Posterior vena cava (tissue), 2 donors: ENCODE results near the gene ARHGEF37. TPM values are rescaled to one million over a fixed set of nuclear protein-coding genes. Genes with fewer than 3 reads are reported as not detected.
"Not testable (repeated sequence)": the region's sequence is repeated elsewhere in the genome, so short reads cannot be mapped to it uniquely, and the experiment has no call there.

Experiments used
- DNase-seq: peaks from one replicate; pipeline ENCODE4 v3.0.0-alpha.2; 2020; ENCODE audit warnings: low spot score
- intact Hi-C, 2 donors: fragments of 100-400 bp; cut with DNase I; formaldehyde crosslinking; loops; one replicate each; pipeline versions ENCODE4 v1.14.1 to v1.14.2; 2022 to 2023
- long read RNA-seq, 2 donors: library from polyadenylated mRNA; unstranded; transcript quantifications; one replicate each; pipeline ENCODE4 v2.0.0, GENCODE V29; 2020 to 2021
- total RNA-seq, 2 donors: library from RNA; stranded (reverse); fragmentation: NEBNext Ultra II Directional; extraction: Animal tissue kit (Norgen Biotek cat#: 25700); gene quantifications; one replicate each; pipeline ENCODE4 v1.2.1, GENCODE V29; 2021
- donor health status: DM: yes; HTN: yes; CAD: no.
- donor health status: DM: yes; HTN: yes; CAD: no.

Gene ARHGEF37
- total RNA-seq: 10 to 100 TPM; 10.7 to 11.0 TPM
- long read RNA-seq, donor 1, full-length matches to known transcripts: 4 of 12 reads
- long read RNA-seq, donor 1, partial matches to known transcripts: 1 of 12 reads
- long read RNA-seq, donor 1, other reads (novel, unspliced or antisense): 7 of 12 reads
- long read RNA-seq, donor 2, partial matches to known transcripts: 1 of 4 reads
- long read RNA-seq, donor 2, other reads (novel, unspliced or antisense): 3 of 4 reads

DNA sequence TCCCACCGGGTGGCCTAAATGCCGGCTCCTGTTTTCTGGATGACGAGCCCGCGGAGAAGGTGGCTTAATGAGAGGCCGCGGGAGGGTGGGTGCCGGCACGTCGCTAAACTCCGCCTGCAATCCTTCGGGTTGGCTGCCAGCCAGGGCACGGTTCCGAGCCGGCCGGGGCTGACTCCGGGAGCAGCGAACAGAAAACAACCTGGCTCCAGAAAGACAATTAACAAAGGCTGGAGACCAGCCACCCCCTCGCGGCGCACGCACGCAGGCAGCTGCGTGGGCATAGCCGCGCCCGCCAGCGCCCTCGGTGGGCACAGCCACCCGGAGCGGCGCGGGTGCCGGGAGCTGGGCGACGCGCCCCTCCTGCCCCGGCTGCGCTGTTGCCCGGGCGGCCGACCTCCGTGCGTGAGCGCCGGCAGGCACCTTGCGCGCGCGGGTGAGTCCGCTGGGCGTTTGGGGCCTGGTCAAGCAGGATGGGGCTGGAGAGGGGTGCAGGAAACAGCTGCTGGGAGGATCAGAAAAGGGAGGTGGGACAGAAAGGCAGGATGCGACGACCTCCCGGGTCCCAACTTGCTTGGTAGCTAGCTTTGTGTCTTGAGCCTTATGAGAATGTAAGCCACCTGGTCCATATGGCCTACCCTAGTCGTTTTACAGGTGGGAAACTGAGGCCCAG is at the start of gene ARHGEF37:
TSS of gene ARHGEF37 (plus strand) at position 307 of the 670 bp plus-strand sequence. CDS start 16,272 bp downstream, outside the sequence.
- peak; percentile 95 for DNase-seq
- intact Hi-C loops: no loop called here

GRCh38 chr5:149532413-149532812 is 48.9 kb upstream of the ARHGEF37 start:
- intact Hi-C loops: no loop called here
- no peak for DNase-seq

DNA sequence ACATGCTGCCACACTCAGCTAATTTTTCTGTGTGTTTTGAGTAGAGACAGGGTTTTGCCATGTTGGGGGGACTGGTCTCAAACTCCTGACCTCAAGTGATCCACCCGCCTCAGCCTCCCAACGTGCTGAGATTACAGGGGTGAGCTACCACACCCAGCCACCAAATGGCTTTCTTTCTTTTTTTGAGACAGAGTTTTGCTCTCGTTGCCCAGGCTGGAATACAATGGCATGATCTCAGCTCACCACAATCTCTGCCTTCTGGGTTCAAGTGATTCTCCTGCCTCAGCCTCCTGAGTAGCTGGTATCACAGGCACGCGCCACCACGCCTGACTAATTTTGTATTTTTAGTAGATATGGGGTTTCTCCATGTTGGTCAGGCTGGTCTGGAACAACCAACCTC is 45.5 kb upstream of the ARHGEF37 start:
- intact Hi-C loops, DNase-seq: not testable (repeated sequence)

DNA sequence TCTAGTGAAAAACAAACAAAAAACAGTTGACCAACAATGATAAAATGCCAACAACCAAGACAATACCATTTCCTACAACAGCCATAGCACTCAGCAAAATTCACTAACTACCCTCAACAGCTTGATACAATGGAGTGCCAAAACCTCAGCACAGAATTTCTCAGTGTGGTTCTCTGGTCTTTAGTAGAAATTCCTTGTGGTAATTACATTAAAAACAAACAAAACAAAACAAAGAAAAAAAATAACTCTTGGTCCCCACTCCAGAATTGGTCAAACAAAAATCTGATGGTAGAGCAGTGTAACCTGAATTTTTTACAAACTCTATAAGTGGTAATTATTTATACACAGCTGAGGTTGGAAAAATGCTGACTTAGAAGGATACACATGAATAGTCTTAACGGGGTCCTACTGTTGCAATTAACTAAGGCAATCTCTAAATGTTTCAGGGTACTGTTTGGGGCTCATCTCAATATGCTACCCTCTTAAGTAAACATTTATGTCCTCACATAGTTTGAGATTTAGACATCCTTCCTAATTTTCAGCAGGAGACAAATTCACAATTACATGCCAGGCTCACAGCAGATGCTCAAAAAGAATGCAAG is 43.8 kb upstream of the ARHGEF37 start:
- no peak for DNase-seq
- intact Hi-C loops: no loop called here

DNA sequence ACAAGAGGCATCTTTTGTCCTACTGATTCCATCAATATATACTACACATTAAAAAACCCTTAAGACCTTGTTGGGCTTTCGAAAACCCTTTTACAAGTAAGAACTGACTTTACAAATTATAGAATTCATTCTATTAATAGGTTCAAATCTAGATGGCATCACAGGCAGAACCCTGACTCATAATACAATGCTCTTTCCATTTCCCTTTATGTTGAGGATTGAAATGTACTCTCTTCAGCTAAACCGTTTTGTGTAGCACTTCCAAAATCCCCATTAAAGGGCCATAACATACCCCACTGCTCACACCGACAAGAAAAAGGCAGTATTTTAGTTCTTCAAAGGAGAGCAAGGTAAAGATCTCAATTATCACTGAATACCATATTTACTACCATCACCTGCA is 41.2 kb upstream of the ARHGEF37 start:
- DNase-seq: no peak
- intact Hi-C loops: no loop called here

DNA sequence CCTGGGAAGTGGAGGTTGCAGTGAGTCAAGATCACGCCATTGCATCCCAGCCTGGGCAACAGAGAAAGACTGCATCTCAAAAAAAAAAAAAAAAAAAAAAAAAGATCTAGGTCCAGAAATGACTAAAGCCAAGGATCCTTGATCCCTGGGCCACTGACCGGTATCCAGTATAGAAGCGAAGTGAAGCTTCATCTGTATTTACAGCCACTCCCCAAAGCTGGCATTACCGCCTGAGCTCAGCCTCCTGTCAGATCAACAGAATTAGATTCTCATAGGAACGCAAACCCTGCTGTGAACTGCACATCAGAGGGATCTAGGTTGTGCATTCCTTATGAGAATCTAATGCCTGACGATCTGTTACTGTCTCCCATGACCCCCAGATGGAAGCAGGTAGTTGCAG is 39.4 kb upstream of the ARHGEF37 start:
- DNase-seq: no peak
- intact Hi-C loops: no loop called here

GRCh38 chr5:149543361-149544027 is 37.8 kb upstream of the ARHGEF37 start:
- intact Hi-C loops: no loop called here
- no peak for DNase-seq

- DNase-seq: no peak
- intact Hi-C loops: no loop called here
Measured at GRCh38 chr5:149544028-149544420, 37.3 kb upstream of the ARHGEF37 start.

DNA sequence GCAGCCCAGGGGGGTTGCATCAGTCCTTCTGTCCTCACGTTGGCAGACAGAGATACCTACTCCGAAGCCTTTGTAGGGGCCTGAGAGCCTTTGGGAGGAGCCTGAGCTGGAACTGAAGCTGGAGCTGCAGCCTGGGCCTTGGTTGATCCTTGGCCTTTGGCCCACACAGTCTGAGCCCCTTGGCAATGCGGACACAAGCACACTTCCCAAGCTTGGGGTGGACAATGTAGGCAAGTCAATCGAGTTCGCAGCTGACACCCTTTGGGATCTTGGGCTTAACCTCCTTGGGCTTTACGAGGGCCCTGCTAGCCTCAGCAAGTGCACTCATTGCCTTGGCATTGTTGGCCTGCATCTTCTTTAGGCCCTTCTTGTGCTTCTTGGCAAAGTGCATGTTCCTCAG is 36.0 kb upstream of the ARHGEF37 start:
- DNase-seq: no peak
- intact Hi-C loops: loop anchor here in 1 of 2 donors (5.0 kb wide), 1 partner anchor 38 kb away; no protein-coding TSS in a partner anchor

DNA sequence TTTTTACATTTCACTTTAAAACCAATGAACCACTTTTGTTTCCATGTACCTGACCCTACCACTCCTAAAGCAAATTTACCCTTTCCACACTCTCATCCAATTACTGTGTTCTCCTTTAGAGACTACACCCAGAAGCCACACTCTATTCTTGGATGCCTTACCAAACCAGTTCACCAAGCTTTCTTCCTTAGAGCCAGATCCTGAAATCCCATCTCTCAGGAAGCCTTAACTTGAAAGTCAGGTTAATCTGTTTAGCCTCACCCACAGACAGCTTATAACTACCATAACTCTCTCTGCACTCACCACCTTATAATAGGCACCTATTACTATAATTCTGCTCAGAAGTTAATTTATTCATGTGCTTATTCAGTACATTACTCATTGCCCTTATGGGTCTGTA is 34.3 kb upstream of the ARHGEF37 start:
- intact Hi-C loops: loop anchor here in 1 of 2 donors (5.0 kb wide), 1 partner anchor 40 kb away; no protein-coding TSS in a partner anchor
- no peak for DNase-seq

DNA sequence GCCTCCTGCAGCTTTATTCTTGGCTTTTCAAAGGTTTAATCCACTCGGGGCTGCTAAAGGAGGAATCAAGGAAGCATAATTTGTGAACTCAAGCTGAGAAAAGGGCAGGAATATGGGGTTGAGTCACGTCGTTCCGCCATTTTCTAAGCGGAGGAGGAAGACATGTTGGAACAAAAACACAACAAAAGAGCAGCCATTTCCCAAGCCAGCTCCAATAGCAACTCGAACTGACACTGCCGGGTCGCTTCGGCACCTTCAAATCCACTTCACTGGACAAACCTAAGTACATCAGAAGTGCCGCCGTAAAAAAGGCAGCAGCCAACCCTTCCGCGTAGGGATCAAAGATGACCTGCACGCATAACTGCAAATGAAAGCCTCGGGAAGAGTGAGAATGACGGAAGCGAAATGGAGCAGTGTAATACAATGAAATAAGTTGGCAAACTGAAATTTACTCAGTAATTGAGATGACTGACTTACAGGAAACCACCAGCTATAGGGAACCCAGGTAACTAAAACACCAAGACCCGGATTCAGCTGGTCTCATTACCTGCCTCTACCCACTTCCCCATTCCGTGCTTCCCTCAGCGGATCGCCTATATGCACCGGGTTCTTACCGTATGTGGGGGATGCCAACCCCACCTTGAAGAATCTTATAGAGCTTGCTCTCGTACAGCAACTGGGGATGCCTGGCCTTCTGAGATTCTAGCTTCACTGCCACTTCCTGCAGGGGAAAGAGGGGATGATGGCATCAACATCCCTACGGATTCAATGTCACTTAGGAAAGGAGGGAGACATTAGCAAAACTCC is 31.6 kb upstream of the ARHGEF37 start:
- DNase-seq: no peak
- intact Hi-C loops: loop anchor here (5.0 kb wide), 2 partner anchors 42 to 107 kb away; no protein-coding TSS in a partner anchor

- DNase-seq: no peak
- intact Hi-C loops: loop anchor here in 1 of 2 donors (5.0 kb wide), 1 partner anchor 108 kb away; no protein-coding TSS in a partner anchor
Measured at GRCh38 chr5:149550268-149550583, 31.1 kb upstream of the ARHGEF37 start.

DNA sequence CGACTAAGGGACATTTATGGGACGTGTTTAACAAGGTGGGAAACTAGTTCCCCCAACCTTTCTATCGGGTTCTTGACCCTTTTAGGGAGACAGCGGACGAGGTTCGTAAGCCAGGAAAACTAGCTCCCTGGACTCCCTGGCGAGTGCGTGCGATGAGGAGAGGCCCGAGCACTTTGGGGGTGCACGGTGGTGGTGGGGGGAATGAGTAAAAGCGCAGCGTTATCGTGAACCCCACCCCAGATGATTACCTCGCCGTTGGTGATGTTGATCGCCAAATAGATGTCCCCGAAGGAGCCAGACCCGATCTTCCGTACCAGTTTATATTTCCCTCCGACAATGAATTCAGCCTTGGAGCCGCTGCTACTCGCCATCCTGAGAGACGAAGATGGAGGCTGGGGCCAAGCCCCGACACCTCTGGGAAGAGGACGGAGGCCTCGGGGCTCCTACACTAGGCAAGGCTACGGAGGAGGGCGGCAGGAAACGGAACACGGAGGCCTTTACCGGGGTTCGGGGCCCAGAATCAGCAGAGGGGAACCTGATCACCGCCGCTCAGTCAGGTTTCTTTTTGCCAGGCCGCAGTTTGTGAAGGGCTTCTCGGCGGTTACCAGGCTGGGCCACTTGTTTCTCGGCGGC is 30.6 kb upstream of the ARHGEF37 start:
- no peak for DNase-seq
- intact Hi-C loops: loop anchor here in 1 of 2 donors (5.0 kb wide), 1 partner anchor 108 kb away; no protein-coding TSS in a partner anchor

DNA sequence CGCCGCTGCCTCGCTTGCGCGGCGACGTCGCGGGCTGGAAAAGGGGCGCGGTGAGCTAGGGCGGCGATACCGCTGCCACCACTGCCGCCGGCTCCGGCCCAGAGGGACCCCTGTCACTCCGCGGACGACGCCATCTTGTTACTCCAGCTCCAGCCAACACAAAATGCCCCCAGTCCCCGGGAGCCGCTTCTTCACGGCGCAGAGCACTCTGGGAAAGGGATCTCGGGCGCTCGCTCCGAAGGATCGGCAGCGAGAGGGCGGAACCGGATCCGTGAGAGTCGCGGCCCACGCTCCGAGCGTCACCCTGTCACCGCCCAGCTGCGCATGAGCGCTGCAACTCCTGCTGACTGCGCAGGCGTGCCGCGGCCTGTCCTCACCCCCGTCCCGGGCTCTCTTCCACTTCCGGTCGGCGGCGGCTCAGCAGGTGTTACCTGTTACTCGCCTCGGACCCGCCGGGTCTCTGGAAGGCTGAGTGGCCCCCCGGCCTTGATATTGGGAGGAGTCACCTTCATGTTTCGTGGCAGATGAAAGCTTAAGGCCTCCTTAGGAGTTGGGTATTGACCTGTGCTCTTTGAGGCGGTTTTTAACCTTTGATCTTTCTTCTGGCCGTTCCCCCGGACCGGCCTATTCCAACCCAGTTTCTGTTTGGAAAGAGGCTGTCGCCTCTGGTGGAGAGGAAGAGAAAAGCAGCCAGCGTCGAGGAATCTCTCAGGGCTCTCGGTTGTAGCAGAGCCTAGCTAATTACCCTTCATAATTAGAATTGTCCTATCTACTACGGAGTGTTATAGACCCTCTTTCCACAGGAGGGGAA is 29.9 kb upstream of the ARHGEF37 start, which contains the start of gene CSNK1A1:
TSS of gene CSNK1A1 (minus strand) at position 213 of the 811 bp plus-strand sequence. CDS start 475 bp downstream, outside the sequence.
- intact Hi-C loops: loop anchor here in 1 of 2 donors (5.0 kb wide), 1 partner anchor 109 kb away; no protein-coding TSS in a partner anchor
- DNase-seq: peak; percentile 100

GRCh38 chr5:149552038-149552494 is 29.2 kb upstream of the ARHGEF37 start:
- intact Hi-C loops: loop anchor here in 1 of 2 donors (5.0 kb wide), 1 partner anchor 110 kb away; no protein-coding TSS in a partner anchor
- DNase-seq: no peak

DNA sequence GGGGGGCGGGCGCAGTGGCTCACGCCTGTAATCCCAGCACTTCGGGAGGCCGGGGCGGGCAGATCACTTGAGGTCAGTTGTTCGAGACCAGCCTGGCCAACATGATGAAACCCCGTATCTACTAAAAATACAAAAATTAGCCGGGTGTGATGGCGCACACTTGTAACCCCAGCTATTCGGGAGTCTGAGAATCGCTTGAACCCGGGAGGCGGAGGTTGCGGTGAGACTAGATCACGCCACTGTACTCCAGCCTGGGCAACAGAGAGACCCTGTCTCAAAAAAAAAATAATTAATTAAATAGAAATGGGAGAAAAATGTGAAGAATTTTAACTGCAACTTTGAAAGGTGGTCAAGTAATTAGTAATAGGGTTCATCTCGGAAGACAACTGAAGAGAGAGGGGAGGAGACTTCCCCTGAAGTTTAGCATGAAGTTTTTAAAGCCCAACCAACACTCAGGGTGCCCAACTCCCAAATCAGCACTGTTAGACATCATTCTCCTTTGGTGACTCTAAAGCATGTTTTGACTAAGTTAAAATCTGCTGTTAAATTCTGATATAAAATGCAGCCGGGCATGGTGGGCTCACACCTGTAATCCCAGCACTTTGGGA is 28.6 kb upstream of the ARHGEF37 start:
- no peak for DNase-seq
- intact Hi-C loops: loop anchor here in 1 of 2 donors (5.0 kb wide), 1 partner anchor 110 kb away; no protein-coding TSS in a partner anchor

GRCh38 chr5:149559706-149560105 is 21.6 kb upstream of the ARHGEF37 start:
- DNase-seq: no peak
- intact Hi-C loops: no loop called here
